Fibroblast of the aortic adventitia (primary cell): ENCODE results near the gene PLEKHG4B. TPM values are rescaled to one million over a fixed set of nuclear protein-coding genes. Genes with fewer than 3 reads are reported as not detected.
"Not testable (repeated sequence)": the region's sequence is repeated elsewhere in the genome, so short reads cannot be mapped to it uniquely, and the experiment has no call there.

Experiments used
- DNase-seq: peaks from one replicate; pipeline ENCODE4 v3.0.0-alpha.2; 2010; ENCODE audit warnings: low read depth
- H3K4me3 ChIP-seq: 2 replicates; pipeline ENCODE4 v1.5.1; 2011; ENCODE audit warnings: low read depth, mild to moderate bottlenecking, control low read depth, low read length, moderate library complexity
- total RNA-seq: library from RNA; depleted of rRNA; stranded (reverse); fragments of >200 nt; gene quantifications from 2 replicates; pipeline ENCODE4 v1.2.3, GENCODE V29; 2012; ENCODE audit warnings: low replicate concordance
- TF ChIP-seq, protein P1 (sequence below): IDR thresholded peaks from 2 replicates; pipeline ENCODE4 v1.5.1; 2011; ENCODE audit warnings: mild to moderate bottlenecking, low read length, control low read depth, inconsistent platforms; ENCODE audit not compliant: insufficient read depth

PLEKHG4B gene
- total RNA-seq, 1 donor = not detected

DNA sequence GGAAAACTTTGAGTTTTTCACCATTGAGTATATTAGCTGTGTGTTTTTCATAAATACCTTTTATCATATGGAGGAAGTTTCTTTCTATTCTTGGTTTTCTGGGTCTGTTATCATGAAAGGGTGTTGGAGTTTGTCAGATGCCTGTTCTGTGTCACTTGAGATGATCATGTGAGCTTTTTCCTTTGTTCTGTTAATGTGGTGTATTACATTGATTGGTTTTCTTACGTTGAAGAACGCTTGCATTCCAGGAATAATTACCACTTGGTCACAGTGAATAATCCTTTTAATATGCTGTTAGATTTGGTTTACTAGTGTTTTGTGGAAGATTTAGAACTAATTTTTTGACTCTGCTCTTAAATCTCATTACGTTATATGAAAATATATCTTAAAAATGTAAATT is 7.8 kb downstream of the PLEKHG4B start:
- no peak overlapping the region for H3K4me3 ChIP-seq
- TF ChIP-seq, protein P1, sequence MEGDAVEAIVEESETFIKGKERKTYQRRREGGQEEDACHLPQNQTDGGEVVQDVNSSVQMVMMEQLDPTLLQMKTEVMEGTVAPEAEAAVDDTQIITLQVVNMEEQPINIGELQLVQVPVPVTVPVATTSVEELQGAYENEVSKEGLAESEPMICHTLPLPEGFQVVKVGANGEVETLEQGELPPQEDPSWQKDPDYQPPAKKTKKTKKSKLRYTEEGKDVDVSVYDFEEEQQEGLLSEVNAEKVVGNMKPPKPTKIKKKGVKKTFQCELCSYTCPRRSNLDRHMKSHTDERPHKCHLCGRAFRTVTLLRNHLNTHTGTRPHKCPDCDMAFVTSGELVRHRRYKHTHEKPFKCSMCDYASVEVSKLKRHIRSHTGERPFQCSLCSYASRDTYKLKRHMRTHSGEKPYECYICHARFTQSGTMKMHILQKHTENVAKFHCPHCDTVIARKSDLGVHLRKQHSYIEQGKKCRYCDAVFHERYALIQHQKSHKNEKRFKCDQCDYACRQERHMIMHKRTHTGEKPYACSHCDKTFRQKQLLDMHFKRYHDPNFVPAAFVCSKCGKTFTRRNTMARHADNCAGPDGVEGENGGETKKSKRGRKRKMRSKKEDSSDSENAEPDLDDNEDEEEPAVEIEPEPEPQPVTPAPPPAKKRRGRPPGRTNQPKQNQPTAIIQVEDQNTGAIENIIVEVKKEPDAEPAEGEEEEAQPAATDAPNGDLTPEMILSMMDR = no peak
- DNase-seq = no peak

- TF ChIP-seq, protein P1 = no peak
- H3K4me3 ChIP-seq = no peak overlapping the region
- DNase-seq = no peak
Observed at GRCh38 chr5:102411-103043, 10.6 kb downstream of the PLEKHG4B start.

GRCh38 chr5:104106-104505 is 12.1 kb downstream of the PLEKHG4B start:
- peak; percentile 11 for DNase-seq
- not testable (repeated sequence) for H3K4me3 ChIP-seq

- DNase-seq = no peak
- no peak overlapping the region for H3K4me3 ChIP-seq
- TF ChIP-seq, protein P1 = no peak
Observed at GRCh38 chr5:104778-105296, 12.9 kb downstream of the PLEKHG4B start.

DNA sequence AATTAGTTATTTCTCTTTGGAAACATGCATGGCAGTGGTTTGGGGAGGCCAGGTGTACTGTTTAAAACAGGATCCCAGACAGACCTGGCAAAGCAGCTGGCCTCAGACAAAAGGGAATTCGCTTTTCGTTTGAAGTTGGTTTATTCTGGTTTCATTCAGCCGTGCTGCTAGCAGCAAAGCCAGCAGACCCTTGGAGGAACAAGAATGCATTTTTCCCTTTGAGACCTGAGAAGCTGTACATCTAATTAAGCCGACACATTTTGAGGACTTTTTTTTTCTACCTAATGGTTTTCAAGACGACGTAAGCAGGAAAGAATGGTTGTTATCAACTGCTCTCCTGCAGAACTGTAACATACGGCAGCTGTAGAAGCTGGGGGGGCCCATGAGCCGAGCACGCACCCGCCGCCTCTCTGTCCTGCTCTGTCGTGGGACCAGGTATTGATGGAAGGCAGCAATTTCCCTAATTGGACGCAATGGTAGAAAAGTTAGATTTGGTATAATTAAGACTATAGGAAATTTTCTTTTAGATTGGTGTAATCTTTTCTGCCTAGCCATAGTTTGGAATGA is 13.6 kb downstream of the PLEKHG4B start:
- TF ChIP-seq, protein P1 = no peak
- H3K4me3 ChIP-seq = no peak overlapping the region
- no peak for DNase-seq

DNA sequence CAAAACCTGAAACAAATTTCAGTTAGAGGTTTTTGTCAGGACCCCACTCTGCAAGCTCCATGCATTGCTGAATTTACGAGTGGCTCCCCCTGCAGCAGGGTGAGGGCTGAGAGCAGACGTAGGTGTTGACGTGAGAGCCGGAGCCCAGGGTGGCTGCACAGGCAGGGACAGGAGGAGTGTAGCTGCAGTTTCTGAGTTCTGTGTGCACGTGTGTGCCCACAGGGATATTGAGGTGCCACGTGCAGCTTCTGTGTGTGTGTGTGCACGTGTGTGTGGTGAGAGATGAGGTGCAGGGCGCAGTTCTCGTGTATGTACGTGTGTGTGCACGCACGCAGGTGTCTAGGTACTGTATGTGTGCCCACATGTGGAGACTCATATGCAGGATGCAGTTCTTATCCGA is 14.6 kb downstream of the PLEKHG4B start:
- TF ChIP-seq, protein P1 = no peak
- H3K4me3 ChIP-seq = no peak overlapping the region
- no peak for DNase-seq

GRCh38 chr5:107526-107925 is 15.6 kb downstream of the PLEKHG4B start:
- TF ChIP-seq, protein P1 = no peak
- no peak for DNase-seq
- no peak overlapping the region for H3K4me3 ChIP-seq
